ENCODE data around the gene AMD1.

The AMD1 gene

DNA sequence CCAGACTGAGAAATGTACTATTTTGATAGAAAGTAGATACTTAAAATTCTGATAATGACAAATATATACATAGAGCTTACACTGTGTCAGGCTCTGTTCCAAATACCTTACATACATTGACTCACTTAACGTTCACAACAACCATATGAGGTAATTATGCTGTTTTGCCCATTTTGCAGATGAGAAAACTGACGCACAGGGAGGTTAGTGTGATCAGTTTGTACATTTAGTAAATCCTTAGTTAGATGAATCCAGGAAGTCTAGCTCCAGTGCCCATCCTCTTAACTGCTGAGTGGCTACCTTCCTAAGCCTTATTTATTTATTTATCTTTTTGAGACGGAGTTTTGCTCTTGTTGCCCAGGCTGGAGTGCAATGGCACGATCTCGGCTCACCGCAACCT, 60.6 kb downstream of the AMD1 start:
- no peaks in the 10 kb centered on the region for H3K36me3 Mint-ChIP-seq (ENCODE audit: low read depth)
- TF ChIP-seq, protein P1, sequence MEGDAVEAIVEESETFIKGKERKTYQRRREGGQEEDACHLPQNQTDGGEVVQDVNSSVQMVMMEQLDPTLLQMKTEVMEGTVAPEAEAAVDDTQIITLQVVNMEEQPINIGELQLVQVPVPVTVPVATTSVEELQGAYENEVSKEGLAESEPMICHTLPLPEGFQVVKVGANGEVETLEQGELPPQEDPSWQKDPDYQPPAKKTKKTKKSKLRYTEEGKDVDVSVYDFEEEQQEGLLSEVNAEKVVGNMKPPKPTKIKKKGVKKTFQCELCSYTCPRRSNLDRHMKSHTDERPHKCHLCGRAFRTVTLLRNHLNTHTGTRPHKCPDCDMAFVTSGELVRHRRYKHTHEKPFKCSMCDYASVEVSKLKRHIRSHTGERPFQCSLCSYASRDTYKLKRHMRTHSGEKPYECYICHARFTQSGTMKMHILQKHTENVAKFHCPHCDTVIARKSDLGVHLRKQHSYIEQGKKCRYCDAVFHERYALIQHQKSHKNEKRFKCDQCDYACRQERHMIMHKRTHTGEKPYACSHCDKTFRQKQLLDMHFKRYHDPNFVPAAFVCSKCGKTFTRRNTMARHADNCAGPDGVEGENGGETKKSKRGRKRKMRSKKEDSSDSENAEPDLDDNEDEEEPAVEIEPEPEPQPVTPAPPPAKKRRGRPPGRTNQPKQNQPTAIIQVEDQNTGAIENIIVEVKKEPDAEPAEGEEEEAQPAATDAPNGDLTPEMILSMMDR (IDR thresholded peaks at IDR 0.05) = no peak
- H3K27me3 Mint-ChIP-seq (ENCODE audit: low read depth, poor library complexity) = peaks cover 5% of the 10 kb centered on the region
- H3K4me3 Mint-ChIP-seq = no peak overlapping the region
- DNase-seq = no peak
- H3K9me3 Mint-ChIP-seq = no peaks in the 10 kb centered on the region
- H3K4me1 Mint-ChIP-seq = no peaks in the 10 kb centered on the region
- no peak overlapping the region for H3K27ac Mint-ChIP-seq

DNA sequence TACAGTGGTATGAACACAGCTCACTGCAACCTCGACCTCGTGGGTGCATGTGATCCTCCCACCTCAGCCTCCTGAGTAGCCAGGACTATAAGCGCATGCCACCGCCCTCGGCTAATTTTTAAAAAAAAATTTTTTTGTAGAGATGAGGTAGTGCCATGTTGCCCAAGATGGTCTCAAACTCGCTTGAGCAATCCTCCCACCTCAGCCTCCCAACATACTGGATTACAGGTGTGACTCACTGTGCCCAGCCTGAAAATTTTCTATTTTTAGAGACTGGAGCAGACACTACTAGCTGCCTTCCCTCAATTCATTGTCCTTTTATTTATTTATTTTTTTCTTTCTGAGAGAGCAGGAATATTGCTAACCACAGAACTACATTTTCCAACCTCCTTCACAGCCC, 63.6 kb downstream of the AMD1 start:
- no peaks in the 10 kb centered on the region for H3K4me1 Mint-ChIP-seq
- DNase-seq = no peak
- TF ChIP-seq, protein P1 (IDR thresholded peaks at IDR 0.05) = no peak
- no peak overlapping the region for H3K4me3 Mint-ChIP-seq
- peaks cover 5% of the 10 kb centered on the region for H3K27me3 Mint-ChIP-seq (ENCODE audit: low read depth, poor library complexity)
- no peaks in the 10 kb centered on the region for H3K9me3 Mint-ChIP-seq
- no peaks in the 10 kb centered on the region for H3K36me3 Mint-ChIP-seq (ENCODE audit: low read depth)
- H3K27ac Mint-ChIP-seq = no peak overlapping the region

DNA sequence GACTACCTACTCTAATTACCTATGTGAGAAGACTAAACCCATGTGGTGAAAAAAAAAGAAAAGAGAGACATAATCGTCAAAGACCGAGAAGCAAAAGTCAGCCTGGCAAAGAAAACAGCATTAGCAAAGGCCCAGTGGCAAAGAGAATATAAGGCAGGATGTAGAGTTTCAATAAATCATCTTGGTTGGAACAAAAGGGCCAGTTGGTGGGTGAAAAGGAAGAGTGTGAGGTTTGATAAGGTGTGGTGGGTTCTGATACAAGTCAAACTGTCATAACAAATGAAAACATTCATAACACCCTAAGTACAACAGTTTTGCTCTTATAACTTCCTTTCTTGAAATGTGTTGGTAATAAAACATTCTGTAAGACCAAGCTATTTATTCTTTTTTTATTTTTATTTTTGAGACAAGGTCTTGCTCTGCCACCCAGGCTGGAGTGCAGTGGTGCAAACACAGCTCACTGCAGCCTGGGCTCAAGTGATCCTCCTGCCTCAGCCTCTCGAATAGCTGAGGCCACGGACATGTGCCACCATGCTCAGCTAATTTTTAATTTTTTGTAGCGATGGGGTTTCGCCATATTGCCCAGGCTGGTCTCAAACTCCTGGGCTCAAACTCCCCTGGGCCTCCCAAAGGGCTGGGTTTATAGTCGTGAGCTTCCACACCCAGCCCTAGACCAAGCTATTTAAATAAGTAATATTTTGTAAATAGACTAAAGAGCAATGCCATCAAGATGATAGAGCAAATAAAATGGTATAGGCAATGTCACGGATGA, 65.0 kb downstream of the AMD1 start:
- H3K36me3 Mint-ChIP-seq (ENCODE audit: low read depth) = no peaks in the 10 kb centered on the region
- DNase-seq = no peak
- TF ChIP-seq, protein P1 (IDR thresholded peaks at IDR 0.05) = no peak
- no peaks in the 10 kb centered on the region for H3K27me3 Mint-ChIP-seq (ENCODE audit: low read depth, poor library complexity)
- H3K9me3 Mint-ChIP-seq = no peaks in the 10 kb centered on the region
- H3K4me1 Mint-ChIP-seq = no peaks in the 10 kb centered on the region
- H3K4me3 Mint-ChIP-seq = no peak overlapping the region
- H3K27ac Mint-ChIP-seq = no peak overlapping the region

DNA sequence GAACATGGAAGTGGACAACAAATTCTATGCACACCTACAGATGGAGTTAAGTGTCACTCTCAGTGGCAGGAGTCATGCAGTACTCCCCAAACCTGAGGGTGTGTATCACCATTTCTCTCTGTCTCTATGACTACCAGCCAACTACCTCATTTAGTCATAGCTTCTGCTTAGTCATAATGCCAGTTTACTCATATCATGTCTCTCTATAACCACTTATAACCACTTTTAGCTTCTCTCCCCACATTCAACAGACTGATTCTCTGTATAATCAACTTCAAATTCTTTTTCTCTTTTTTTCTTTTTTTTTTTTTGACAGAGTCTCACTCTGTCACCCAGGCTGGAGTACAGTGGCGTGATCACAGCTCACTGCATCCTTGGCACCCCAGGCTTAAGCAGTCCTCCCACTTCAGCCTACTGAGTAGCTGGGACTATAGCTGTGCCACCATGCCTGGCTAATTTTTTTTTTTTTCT, 70.1 kb downstream of the AMD1 start:
- TF ChIP-seq, protein P1 (IDR thresholded peaks at IDR 0.05) = no peak
- H3K9me3 Mint-ChIP-seq = no peaks in the 10 kb centered on the region
- DNase-seq = no peak
- no peak overlapping the region for H3K4me3 Mint-ChIP-seq
- H3K36me3 Mint-ChIP-seq (ENCODE audit: low read depth) = no peaks in the 10 kb centered on the region
- no peaks in the 10 kb centered on the region for H3K4me1 Mint-ChIP-seq
- H3K27ac Mint-ChIP-seq = no peak overlapping the region
- no peaks in the 10 kb centered on the region for H3K27me3 Mint-ChIP-seq (ENCODE audit: low read depth, poor library complexity)
